Measurements from ENCODE around the gene ALKAL2.

The ALKAL2 gene

GRCh38 chr2:238869-239268 lies 49.0 kb downstream of the ALKAL2 start:
- DNase-seq = no peak

- DNase-seq = no peak
Measured at GRCh38 chr2:238431-238830, 49.5 kb downstream of the ALKAL2 start.

- no peak for DNase-seq
Measured at GRCh38 chr2:237878-238277, 50.0 kb downstream of the ALKAL2 start.

- DNase-seq = no peak
Measured at GRCh38 chr2:236993-237539, 50.8 kb downstream of the ALKAL2 start.

GRCh38 chr2:234421-234820 lies 53.5 kb downstream of the ALKAL2 start:
- no peak for DNase-seq

GRCh38 chr2:233030-233429 lies 54.9 kb downstream of the ALKAL2 start:
- no peak for DNase-seq

GRCh38 chr2:231521-232185 lies 56.2 kb downstream of the ALKAL2 start:
- no peak for DNase-seq

All from activated CD4-positive, alpha-beta T cell treated with anti-CD3 and anti-CD28 coated beads, Interleukin-2, Interleukin-6, amounts not matched to agents 100 ng/mL and 50 ng/mL, durations not matched to agents 16 hours and 8 hours (primary cell).